Tibial artery (tissue), 4 donors: Measurements from ENCODE around the gene BICC1.
A peak's percentile ranks its signal among the peaks of the same experiment; 100 is the strongest.

Experiments
- DNase-seq, 2 donors: peaks; one replicate each; pipeline ENCODE4 v3.0.0-alpha.2; 2019
- H3K27ac ChIP-seq, 2 donors: fragments of 200-600 bp; sonication (generic) in 1 of 2; 1 replicate in 1 of 2; 2 replicates in 1 of 2; pipeline ENCODE4 v1.5.1; 2018 to 2019; ENCODE audit warnings: mild to moderate bottlenecking in 1 of 2
- H3K27me3 ChIP-seq, 2 donors: fragments of 200-600 bp; sonication (generic) in 1 of 2; one replicate each; pipeline versions ENCODE4 v1.5.1 to v1.6.0; 2016 to 2019
- H3K36me3 ChIP-seq, 3 donors: fragments of 200-600 bp; sonication (generic) in 2 of 3; one replicate each; pipeline ENCODE4 v1.5.1; 2016 to 2019; ENCODE audit warnings: mild to moderate bottlenecking in 2 of 3
- H3K4me1 ChIP-seq, 4 donors: fragments of 200-600 bp; sonication (generic) in 2 of 4; 1 replicate in 3 of 4; 2 replicates in 1 of 4; pipeline ENCODE4 v1.5.1; 2016 to 2019
- H3K4me3 ChIP-seq, 2 donors: fragments of 200-600 bp; sonication (generic) in 1 of 2; 1 replicate in 1 of 2; 2 replicates in 1 of 2; pipeline ENCODE4 v1.5.1; 2018 to 2019; ENCODE audit warnings: mild to moderate bottlenecking in 2 of 2
- H3K9me3 ChIP-seq, 3 donors: fragments of 200-600 bp; sonication (generic) in 1 of 3; one replicate each; pipeline ENCODE4 v1.5.1; 2016 to 2019
- CTCF ChIP-seq, 2 experiments: fragments of 200-600 bp in 1 of 2; fragments of 450-650 bp in 1 of 2; IDR thresholded peaks; one replicate each; pipeline ENCODE4 v1.5.1; 2017 to 2019; ENCODE audit warnings: antibody characterized with exemption in 2 of 2, mild to moderate bottlenecking in 1 of 2, moderate library complexity in 1 of 2
- intact Hi-C: fragments of 100-400 bp; cut with DNase I; formaldehyde crosslinking; loops from one replicate; pipeline ENCODE4 v1.15.0; 2023; ENCODE audit warnings: low total_unique reads

Gene BICC1

GRCh38 chr10:58735087-58735486, 222.4 kb downstream of the BICC1 start:
- no peak for DNase-seq
- intact Hi-C loops, result no loop called here
- Histone ChIP-seq H3K4me1 (peaks cover 0 to 26% (median 4%) of the 10 kb centered on the region in 4 donors), H3K9me3 (peaks cover 0 to 10% (median 0%) of the 10 kb centered on the region in 3 donors), H3K27me3 (no peaks in the 10 kb centered on the region), H3K27ac (peak overlapping the region; percentile 3 to 50), H3K4me3 (peak overlapping the region in 1 of 2 donors; percentile 8), H3K36me3 (peaks cover 0 to 4% (median 0%) of the 10 kb centered on the region in 3 donors)
- no peak for TF ChIP-seq CTCF (IDR thresholded peaks at IDR 0.05)

- H3K9me3 ChIP-seq, result no peaks in the 10 kb centered on the region
- no peak overlapping the region for H3K4me3 ChIP-seq
- H3K36me3 ChIP-seq, result no peaks in the 10 kb centered on the region
- H3K27ac ChIP-seq, result no peak overlapping the region
- no peaks in the 10 kb centered on the region for H3K27me3 ChIP-seq
- TF ChIP-seq CTCF (IDR thresholded peaks at IDR 0.05), result no peak
- intact Hi-C loops, result no loop called here
- DNase-seq, result peak in 1 of 2 donors; percentile 53
- H3K4me1 ChIP-seq, result peaks cover 0 to 17% (median 2%) of the 10 kb centered on the region in 4 donors
Observed at GRCh38 chr10:58740620-58741369, 228.1 kb downstream of the BICC1 start.

DNA sequence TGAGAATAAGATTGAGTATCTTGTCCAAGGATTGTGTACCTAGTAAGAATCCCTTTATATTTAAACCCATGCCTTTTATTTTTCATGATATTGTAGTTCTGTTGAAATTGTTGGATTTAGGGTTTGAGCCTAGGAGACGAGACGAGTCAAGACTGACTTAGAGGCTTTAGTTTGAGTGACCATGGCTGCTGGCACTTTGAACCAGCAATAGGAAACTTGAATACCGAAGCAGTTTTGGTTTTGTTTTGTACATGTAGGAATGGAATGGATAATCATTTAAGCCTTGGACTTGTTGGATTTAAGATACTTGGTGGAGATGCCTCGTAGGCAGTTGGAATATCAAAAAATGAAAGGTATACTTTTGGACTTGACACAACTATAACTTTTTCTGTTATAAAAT, 229.0 kb downstream of the BICC1 start:
- intact Hi-C loops, result no loop called here
- Histone ChIP-seq H3K36me3 (no peaks in the 10 kb centered on the region), H3K27me3 (no peaks in the 10 kb centered on the region), H3K4me1 (peaks cover 0 to 20% (median 6%) of the 10 kb centered on the region in 4 donors), H3K9me3 (no peaks in the 10 kb centered on the region), H3K27ac (no peak overlapping the region), H3K4me3 (peak overlapping the region in 1 of 2 donors; percentile 8)
- TF ChIP-seq CTCF (IDR thresholded peaks at IDR 0.05), result no peak
- DNase-seq, result no peak

DNA sequence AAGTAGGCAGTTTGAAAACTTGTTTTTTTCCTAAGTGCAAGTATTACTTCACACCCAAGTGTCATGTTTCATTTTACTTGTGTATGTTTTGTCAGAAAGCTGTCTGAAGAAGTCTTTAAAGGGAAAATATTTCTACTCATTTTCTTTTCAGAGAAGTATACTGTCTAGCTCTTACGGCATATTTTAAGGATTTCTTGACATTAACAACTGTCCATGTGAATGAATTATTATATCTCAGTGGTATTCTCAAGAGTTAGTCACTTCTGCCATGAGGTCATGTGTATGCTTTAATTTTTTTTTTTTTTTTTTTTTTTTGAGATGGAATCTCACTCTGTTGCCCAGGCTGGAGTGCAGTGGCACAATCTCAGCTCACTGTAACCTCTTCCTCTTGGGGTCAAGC, 229.5 kb downstream of the BICC1 start:
- DNase-seq, result no peak
- H3K36me3 ChIP-seq, result no peaks in the 10 kb centered on the region
- no peaks in the 10 kb centered on the region for H3K27me3 ChIP-seq
- peak overlapping the region in 1 of 2 donors; percentile 8 for H3K4me3 ChIP-seq
- no peak for TF ChIP-seq CTCF (IDR thresholded peaks at IDR 0.05)
- no peak overlapping the region for H3K27ac ChIP-seq
- intact Hi-C loops, result no loop called here
- peaks cover 0 to 25% (median 7%) of the 10 kb centered on the region in 4 donors for H3K4me1 ChIP-seq
- no peaks in the 10 kb centered on the region for H3K9me3 ChIP-seq

DNA sequence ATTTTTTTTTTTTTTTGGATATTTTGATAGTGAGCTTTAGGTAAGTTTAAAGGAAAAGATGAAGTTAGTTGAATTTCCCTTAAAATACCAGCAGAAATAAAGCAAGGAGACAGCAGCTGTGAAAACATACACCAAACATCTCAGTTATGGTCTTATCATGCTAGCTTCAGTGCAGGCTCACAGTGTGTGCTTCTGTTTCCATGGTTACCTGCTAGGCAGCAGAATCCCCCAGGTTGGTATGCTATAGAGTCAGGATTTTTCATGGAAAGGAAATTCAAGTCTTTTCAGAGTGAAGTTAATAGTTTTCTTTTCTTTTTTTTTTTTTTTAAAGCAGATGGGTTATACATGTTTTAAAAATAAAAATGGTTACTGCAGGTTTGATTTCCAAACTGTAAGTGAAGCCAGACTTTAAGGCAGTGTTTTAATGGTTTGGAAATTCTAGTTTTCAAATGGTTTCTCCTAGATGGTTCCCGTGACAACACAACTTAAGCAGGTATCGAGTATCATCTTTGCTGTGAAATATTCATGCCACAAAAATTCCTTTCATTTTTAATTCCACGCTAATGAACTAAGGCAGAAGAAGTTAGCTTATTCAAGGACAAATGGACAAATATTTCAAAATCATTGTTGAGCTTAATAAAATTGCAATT, 230.9 kb downstream of the BICC1 start:
- H3K27me3 ChIP-seq, result no peaks in the 10 kb centered on the region
- intact Hi-C loops, result no loop called here
- H3K4me1 ChIP-seq, result peaks cover 0 to 25% (median 7%) of the 10 kb centered on the region in 4 donors
- no peak overlapping the region for H3K4me3 ChIP-seq
- H3K36me3 ChIP-seq, result no peaks in the 10 kb centered on the region
- H3K9me3 ChIP-seq, result no peaks in the 10 kb centered on the region
- TF ChIP-seq CTCF (IDR thresholded peaks at IDR 0.05), result no peak
- no peak for DNase-seq
- H3K27ac ChIP-seq, result no peak overlapping the region
